Measurements from ENCODE around the gene CDC14A. TPM values are rescaled to one million over a fixed set of nuclear protein-coding genes. Genes with fewer than 3 reads are reported as not detected.

The CDC14A gene
- total RNA-seq, 2 donors from 2014 or later: 9.6 to 16.8 TPM

- no peaks in the 10 kb centered on the region for H3K36me3 ChIP-seq
These were observed 39.4 kb downstream of the CDC14A start for GRCh38 chr1:100391675-100392074.

GRCh38 chr1:100392756-100393155 is 40.5 kb downstream of the CDC14A start:
- H3K27ac ChIP-seq: no peak overlapping the region
- no peaks in the 10 kb centered on the region for H3K27me3 ChIP-seq
- no peaks in the 10 kb centered on the region for H3K36me3 ChIP-seq
- intact Hi-C loops (cut with DNase I): no loop called here
- no peak for DNase-seq
- no peak overlapping the region for H3K9ac ChIP-seq (ENCODE audit: low read depth in 2 of 2, low read length in 2 of 2)
- no peak for TF ChIP-seq CTCF (IDR thresholded peaks at IDR 0.05)
- no peaks in the 10 kb centered on the region for H3K9me3 ChIP-seq
- H3K4me3 ChIP-seq: no peak overlapping the region
- no peaks in the 10 kb centered on the region for H3K4me1 ChIP-seq

More at GRCh38 chr1:100391675-100392074, 39.4 kb downstream of the CDC14A start:
- Histone ChIP-seq H3K4me1 (no peaks in the 10 kb centered on the region), H3K9ac (ENCODE audit: low read depth in 2 of 2, low read length in 2 of 2) (no peak overlapping the region), H3K4me3 (no peak overlapping the region), H3K9me3 (no peaks in the 10 kb centered on the region), H3K27me3 (no peaks in the 10 kb centered on the region), H3K27ac (no peak overlapping the region)
- DNase-seq: no peak
- intact Hi-C loops (cut with DNase I): no loop called here
- no peak for TF ChIP-seq CTCF (IDR thresholded peaks at IDR 0.05)

GRCh38 chr1:100394285-100394684 is 42.0 kb downstream of the CDC14A start:
- Histone ChIP-seq H3K36me3 (no peaks in the 10 kb centered on the region), H3K27me3 (no peaks in the 10 kb centered on the region), H3K4me3 (no peak overlapping the region), H3K4me1 (no peaks in the 10 kb centered on the region), H3K9me3 (no peaks in the 10 kb centered on the region), H3K9ac (ENCODE audit: low read depth in 2 of 2, low read length in 2 of 2) (no peak overlapping the region), H3K27ac (no peak overlapping the region)
- intact Hi-C loops (cut with DNase I): no loop called here
- no peak for TF ChIP-seq CTCF (IDR thresholded peaks at IDR 0.05)
- no peak for DNase-seq

- intact Hi-C loops (cut with DNase I): no loop called here
- Histone ChIP-seq H3K36me3 (no peaks in the 10 kb centered on the region), H3K4me1 (no peaks in the 10 kb centered on the region)
These were observed 43.6 kb downstream of the CDC14A start for GRCh38 chr1:100395913-100396312.

GRCh38 chr1:100396651-100397050 is 44.3 kb downstream of the CDC14A start:
- Histone ChIP-seq H3K27ac (no peak overlapping the region), H3K27me3 (no peaks in the 10 kb centered on the region), H3K4me3 (no peak overlapping the region), H3K9me3 (no peaks in the 10 kb centered on the region), H3K4me1 (no peaks in the 10 kb centered on the region), H3K9ac (ENCODE audit: low read depth in 2 of 2, low read length in 2 of 2) (no peak overlapping the region), H3K36me3 (no peaks in the 10 kb centered on the region)
- no peak for TF ChIP-seq CTCF (IDR thresholded peaks at IDR 0.05)
- DNase-seq: no peak
- intact Hi-C loops (cut with DNase I): no loop called here

More at GRCh38 chr1:100395913-100396312, 43.6 kb downstream of the CDC14A start:
- H3K27ac ChIP-seq: no peak overlapping the region
- no peak overlapping the region for H3K9ac ChIP-seq (ENCODE audit: low read depth in 2 of 2, low read length in 2 of 2)
- H3K4me3 ChIP-seq: no peak overlapping the region
- no peak for TF ChIP-seq CTCF (IDR thresholded peaks at IDR 0.05)
- H3K27me3 ChIP-seq: no peaks in the 10 kb centered on the region
- no peak for DNase-seq
- H3K9me3 ChIP-seq: no peaks in the 10 kb centered on the region

GRCh38 chr1:100397681-100398080 is 45.4 kb downstream of the CDC14A start:
- Histone ChIP-seq H3K4me3 (no peak overlapping the region), H3K4me1 (no peaks in the 10 kb centered on the region), H3K9ac (ENCODE audit: low read depth in 2 of 2, low read length in 2 of 2) (no peak overlapping the region), H3K36me3 (no peaks in the 10 kb centered on the region), H3K27me3 (no peaks in the 10 kb centered on the region), H3K27ac (no peak overlapping the region), H3K9me3 (no peaks in the 10 kb centered on the region)
- no peak for TF ChIP-seq CTCF (IDR thresholded peaks at IDR 0.05)
- intact Hi-C loops (cut with DNase I): no loop called here
- DNase-seq: no peak

Data from colonic mucosa (tissue), 4 donors.